Measurements from ENCODE around the gene HACD2.

The HACD2 gene

GRCh38 chr3:123584988-123585937, at the start of gene HACD2:
HACD2 (minus strand) TSS chr3:123585053; CDS start chr3:123585027, 26 bp downstream.
- DNase-seq (ENCODE audit: low spot score in 2 of 2) (peak; percentile 92 to 94), ATAC-seq (ENCODE audit: low read depth) (peak; percentile 90)
- H3K27me3 Mint-ChIP-seq = no peaks in the 10 kb centered on the region
- H3K27ac Mint-ChIP-seq = no peak within 1 kb of the TSS
- no peak within 1 kb of the TSS for H3K4me3 Mint-ChIP-seq
- peaks cover 13% of the 10 kb centered on the region for H3K4me1 Mint-ChIP-seq
- peaks cover 17% of the 10 kb centered on the region for H3K36me3 Mint-ChIP-seq
- peaks cover 4% of the 10 kb centered on the region for H3K9me3 Mint-ChIP-seq

GRCh38 chr3:123634149-123635051, 49.5 kb upstream of the HACD2 start:
- Mint-ChIP-seq H3K4me1 (no peaks in the 10 kb centered on the region), H3K27ac (no peak overlapping the region), H3K36me3 (peaks cover 22% of the 10 kb centered on the region), H3K4me3 (no peak overlapping the region), H3K9me3 (no peaks in the 10 kb centered on the region), H3K27me3 (peaks cover 1% of the 10 kb centered on the region)
- DNase-seq (ENCODE audit: low spot score in 2 of 2) (no peak), ATAC-seq (ENCODE audit: low read depth) (no peak)

GRCh38 chr3:123633530-123633929, 48.7 kb upstream of the HACD2 start:
- no peaks in the 10 kb centered on the region for H3K9me3 Mint-ChIP-seq
- H3K27me3 Mint-ChIP-seq = peaks cover 2% of the 10 kb centered on the region
- DNase-seq (ENCODE audit: low spot score in 2 of 2) (no peak), ATAC-seq (ENCODE audit: low read depth) (no peak)
- no peaks in the 10 kb centered on the region for H3K4me1 Mint-ChIP-seq
- no peak overlapping the region for H3K27ac Mint-ChIP-seq
- H3K36me3 Mint-ChIP-seq = peaks cover 25% of the 10 kb centered on the region
- no peak overlapping the region for H3K4me3 Mint-ChIP-seq

GRCh38 chr3:123632161-123632655, 47.4 kb upstream of the HACD2 start:
- Mint-ChIP-seq H3K9me3 (no peaks in the 10 kb centered on the region), H3K27ac (no peak overlapping the region), H3K4me1 (no peaks in the 10 kb centered on the region), H3K36me3 (peaks cover 25% of the 10 kb centered on the region), H3K27me3 (peaks cover 5% of the 10 kb centered on the region), H3K4me3 (no peak overlapping the region)
- ATAC-seq (ENCODE audit: low read depth) (no peak), DNase-seq (ENCODE audit: low spot score in 2 of 2) (no peak)

GRCh38 chr3:123629747-123630047, 44.8 kb upstream of the HACD2 start:
- Mint-ChIP-seq H3K9me3 (no peaks in the 10 kb centered on the region), H3K4me3 (no peak overlapping the region), H3K36me3 (peaks cover 23% of the 10 kb centered on the region), H3K27ac (no peak overlapping the region), H3K4me1 (no peaks in the 10 kb centered on the region), H3K27me3 (peaks cover 7% of the 10 kb centered on the region)
- DNase-seq (ENCODE audit: low spot score in 2 of 2) (no peak), ATAC-seq (ENCODE audit: low read depth) (no peak)

- peaks cover 20% of the 10 kb centered on the region for H3K36me3 Mint-ChIP-seq
- H3K4me1 Mint-ChIP-seq = no peaks in the 10 kb centered on the region
- H3K27me3 Mint-ChIP-seq = peaks cover 7% of the 10 kb centered on the region
- ATAC-seq (ENCODE audit: low read depth) (no peak), DNase-seq (ENCODE audit: low spot score in 2 of 2) (no peak)
- no peak overlapping the region for H3K27ac Mint-ChIP-seq
- H3K9me3 Mint-ChIP-seq = no peaks in the 10 kb centered on the region
- H3K4me3 Mint-ChIP-seq = no peak overlapping the region
These were observed 44.3 kb upstream of the HACD2 start for GRCh38 chr3:123628996-123629746.

- DNase-seq (ENCODE audit: low spot score in 2 of 2) (no peak), ATAC-seq (ENCODE audit: low read depth) (no peak)
- Mint-ChIP-seq H3K4me3 (no peak overlapping the region), H3K9me3 (no peaks in the 10 kb centered on the region), H3K27me3 (peaks cover 7% of the 10 kb centered on the region), H3K36me3 (peaks cover 13% of the 10 kb centered on the region), H3K27ac (no peak overlapping the region), H3K4me1 (no peaks in the 10 kb centered on the region)
These were observed 43.1 kb upstream of the HACD2 start for GRCh38 chr3:123627673-123628670.

GRCh38 chr3:123626881-123627280, 42.0 kb upstream of the HACD2 start:
- H3K36me3 Mint-ChIP-seq = peaks cover 8% of the 10 kb centered on the region
- no peaks in the 10 kb centered on the region for H3K9me3 Mint-ChIP-seq
- ATAC-seq (ENCODE audit: low read depth) = no peak
- peaks cover 7% of the 10 kb centered on the region for H3K27me3 Mint-ChIP-seq
- no peaks in the 10 kb centered on the region for H3K4me1 Mint-ChIP-seq
- H3K27ac Mint-ChIP-seq = no peak overlapping the region
- no peak overlapping the region for H3K4me3 Mint-ChIP-seq
- DNase-seq (ENCODE audit: low spot score in 2 of 2) = no peak

- H3K36me3 Mint-ChIP-seq = peaks cover 2% of the 10 kb centered on the region
- H3K27me3 Mint-ChIP-seq = peaks cover 5% of the 10 kb centered on the region
- no peak overlapping the region for H3K4me3 Mint-ChIP-seq
- H3K4me1 Mint-ChIP-seq = peaks cover under 1% of the 10 kb centered on the region
- ATAC-seq (ENCODE audit: low read depth) (no peak), DNase-seq (ENCODE audit: low spot score in 2 of 2) (no peak)
- no peak overlapping the region for H3K27ac Mint-ChIP-seq
- no peaks in the 10 kb centered on the region for H3K9me3 Mint-ChIP-seq
These were observed 39.4 kb upstream of the HACD2 start for GRCh38 chr3:123624302-123624701.

- Mint-ChIP-seq H3K27me3 (peaks cover 4% of the 10 kb centered on the region), H3K27ac (no peak overlapping the region), H3K36me3 (no peaks in the 10 kb centered on the region), H3K4me3 (no peak overlapping the region), H3K9me3 (no peaks in the 10 kb centered on the region), H3K4me1 (peaks cover 6% of the 10 kb centered on the region)
- DNase-seq (ENCODE audit: low spot score in 2 of 2) (no peak), ATAC-seq (ENCODE audit: low read depth) (no peak)
These were observed 38.6 kb upstream of the HACD2 start for GRCh38 chr3:123623346-123623880.

- H3K27ac Mint-ChIP-seq = no peak overlapping the region
- no peaks in the 10 kb centered on the region for H3K9me3 Mint-ChIP-seq
- H3K4me1 Mint-ChIP-seq = peaks cover 7% of the 10 kb centered on the region
- peaks cover 3% of the 10 kb centered on the region for H3K27me3 Mint-ChIP-seq
- no peak overlapping the region for H3K4me3 Mint-ChIP-seq
- DNase-seq (ENCODE audit: low spot score in 2 of 2) (no peak), ATAC-seq (ENCODE audit: low read depth) (no peak)
- H3K36me3 Mint-ChIP-seq = no peaks in the 10 kb centered on the region
These were observed 37.9 kb upstream of the HACD2 start for GRCh38 chr3:123622766-123623165.

GRCh38 chr3:123621850-123622189, 37.0 kb upstream of the HACD2 start:
- Mint-ChIP-seq H3K27ac (no peak overlapping the region), H3K4me3 (no peak overlapping the region), H3K36me3 (no peaks in the 10 kb centered on the region), H3K9me3 (no peaks in the 10 kb centered on the region), H3K4me1 (peaks cover 7% of the 10 kb centered on the region), H3K27me3 (peaks cover 3% of the 10 kb centered on the region)
- DNase-seq (ENCODE audit: low spot score in 2 of 2) (no peak), ATAC-seq (ENCODE audit: low read depth) (no peak)

Measured in memory B cell (primary cell).